PFSK-1 (cell line): ENCODE data around the gene SP2.

ENCODE experiments used
- FOXP2 ChIP-seq: optimal IDR thresholded peaks from 2 replicates; pipeline ENCODE3; 2011; ENCODE audit warnings: borderline replicate concordance, control low read depth, inconsistent platforms; ENCODE audit not compliant: insufficient read depth; ENCODE audit errors: extremely low read length, extremely low read depth
- POLR2AphosphoS5 ChIP-seq: IDR thresholded peaks from 2 replicates; pipeline ENCODE4 v1.6.1; 2012; ENCODE audit warnings: low read depth, mild to moderate bottlenecking, control low read depth, low read length, moderate library complexity
- REST ChIP-seq, 2 experiments: IDR thresholded peaks; 2 replicates each; pipeline versions ENCODE4 v1.6.1 to v1.8.0; 2011 to 2012; ENCODE audit warnings: low read depth in 2 of 2, low read length in 2 of 2, control low read depth in 1 of 2, inconsistent platforms in 1 of 2, mild to moderate bottlenecking in 1 of 2, moderate library complexity in 1 of 2; ENCODE audit not compliant: insufficient read depth in 1 of 2
- SIN3A ChIP-seq: IDR thresholded peaks from 2 replicates; pipeline ENCODE4 v1.6.1; 2012; ENCODE audit warnings: mild to moderate bottlenecking, low read length, moderate library complexity, borderline replicate concordance; ENCODE audit not compliant: insufficient read depth
- TAF1 ChIP-seq: IDR thresholded peaks from 2 replicates; pipeline ENCODE4 v1.6.1; 2012; ENCODE audit warnings: low read length, control low read depth, borderline replicate concordance; ENCODE audit not compliant: insufficient read depth

The SP2 gene

GRCh38 chr17:47883589-47884426 lies 12.2 kb upstream of the SP2 start:
- TF ChIP-seq FOXP2 (no peak), POLR2AphosphoS5 (no peak), REST (IDR thresholded peaks at IDR 0.05; ENCODE audit: insufficient read depth in 1 of 2, low read depth in 2 of 2, low read length in 2 of 2) (no peak), SIN3A (no peak), TAF1 (no peak)

GRCh38 chr17:47884427-47884740 lies 11.7 kb upstream of the SP2 start:
- TF ChIP-seq SIN3A (no peak), REST (IDR thresholded peaks at IDR 0.05; ENCODE audit: insufficient read depth in 1 of 2, low read depth in 2 of 2, low read length in 2 of 2) (no peak), FOXP2 (no peak), POLR2AphosphoS5 (no peak), TAF1 (no peak)

GRCh38 chr17:47884905-47885730 lies 10.9 kb upstream of the SP2 start:
- TF ChIP-seq REST (IDR thresholded peaks at IDR 0.05; ENCODE audit: insufficient read depth in 1 of 2, low read depth in 2 of 2, low read length in 2 of 2) = peak in 1 of 2 experiments; percentile 45; a peak in 1 of 4 replicates
- no peak for TF ChIP-seq TAF1

- TF ChIP-seq TAF1 (no peak), POLR2AphosphoS5 (no peak)
Measured at GRCh38 chr17:47888293-47888692, 7.7 kb upstream of the SP2 start.

- TF ChIP-seq TAF1 (no peak), FOXP2 (no peak), SIN3A (no peak), REST (IDR thresholded peaks at IDR 0.05; ENCODE audit: insufficient read depth in 1 of 2, low read depth in 2 of 2, low read length in 2 of 2) (no peak), POLR2AphosphoS5 (no peak)
Measured at GRCh38 chr17:47889734-47890529, 6.1 kb upstream of the SP2 start.
